HepG2 (cell line): ENCODE data around the gene THRA. TPM values are rescaled to one million over a fixed set of nuclear protein-coding genes. Genes with fewer than 3 reads are reported as not detected.

Source experiments
- KAT7 ChIP-seq: IDR thresholded peaks from 2 replicates; pipeline ENCODE4 v1.6.1; 2018; ENCODE audit warnings: borderline replicate concordance, missing compliant biosample characterization
- ZKSCAN5 ChIP-seq: sonication (generic); formaldehyde crosslinking; IDR thresholded peaks from 2 replicates; pipeline ENCODE4 v1.5.1; 2020; ENCODE audit warnings: mild to moderate bottlenecking, missing genetic modification reagents
- ZNF225 ChIP-seq: sonication (generic); formaldehyde crosslinking; IDR thresholded peaks from 2 replicates; pipeline ENCODE4 v1.4.0; 2020; ENCODE audit warnings: mild to moderate bottlenecking, missing genetic modification reagents
- polyA plus RNA-seq, 8 experiments: library from polyadenylated mRNA; depleted of rRNA in 3 of 8; stranded (reverse) in 7 of 8; unstranded in 1 of 8; fragments of >200 nt; fragmentation: Illumina TruSeq in 4 of 8; extraction: Trizol in 4 of 8; gene quantifications; 2 replicates each; pipeline versions ENCODE4 v1.2.1 to v1.2.3, GENCODE V29; 2011 to 2016; ENCODE audit warnings: low read depth in 4 of 8, missing spikeins in 1 of 8, mixed read lengths in 1 of 8; ENCODE audit not compliant: insufficient read depth in 1 of 8
- total RNA-seq, 5 experiments: library from RNA; depleted of rRNA; stranded (reverse); fragments of >200 nt; fragmentation: Illumina TruSeq; extraction: Trizol; gene quantifications; 2 replicates each; pipeline ENCODE4 v1.2.3, GENCODE V29; 2016; ENCODE audit warnings: low read depth in 1 of 5
- TF ChIP-seq, protein P1 (sequence below), 2 experiments: fragments of 450-650 bp in 1 of 2; sonication (generic) in 1 of 2; formaldehyde crosslinking in 1 of 2; IDR thresholded peaks; 2 replicates each; pipeline versions ENCODE4 v1.6.1 to v1.8.0; 2016 to 2022; ENCODE audit warnings: antibody characterized with exemption in 1 of 2, mild to moderate bottlenecking in 1 of 2, missing genetic modification reagents in 1 of 2
- TF ChIP-seq, protein P2 (sequence below): IDR thresholded peaks from 2 replicates; pipeline ENCODE4 v1.6.1; 2016; ENCODE audit warnings: low read depth
- TF ChIP-seq, protein P3 (sequence below): sonication (generic); formaldehyde crosslinking; IDR thresholded peaks from 2 replicates; pipeline ENCODE4 v1.4.0; 2020; ENCODE audit warnings: missing genetic modification reagents
- TF ChIP-seq, protein P4 (sequence below): sonication (generic); formaldehyde crosslinking; IDR thresholded peaks from 2 replicates; pipeline ENCODE4 v1.4.0; 2020; ENCODE audit warnings: missing genetic modification reagents, borderline replicate concordance

THRA gene
- total and polyA plus RNA-seq, 2 of the 13 experiments (the other 11 are each of a cell fraction or from before 2014, with no cell fraction given), result 8.0 to 9.9 TPM

DNA sequence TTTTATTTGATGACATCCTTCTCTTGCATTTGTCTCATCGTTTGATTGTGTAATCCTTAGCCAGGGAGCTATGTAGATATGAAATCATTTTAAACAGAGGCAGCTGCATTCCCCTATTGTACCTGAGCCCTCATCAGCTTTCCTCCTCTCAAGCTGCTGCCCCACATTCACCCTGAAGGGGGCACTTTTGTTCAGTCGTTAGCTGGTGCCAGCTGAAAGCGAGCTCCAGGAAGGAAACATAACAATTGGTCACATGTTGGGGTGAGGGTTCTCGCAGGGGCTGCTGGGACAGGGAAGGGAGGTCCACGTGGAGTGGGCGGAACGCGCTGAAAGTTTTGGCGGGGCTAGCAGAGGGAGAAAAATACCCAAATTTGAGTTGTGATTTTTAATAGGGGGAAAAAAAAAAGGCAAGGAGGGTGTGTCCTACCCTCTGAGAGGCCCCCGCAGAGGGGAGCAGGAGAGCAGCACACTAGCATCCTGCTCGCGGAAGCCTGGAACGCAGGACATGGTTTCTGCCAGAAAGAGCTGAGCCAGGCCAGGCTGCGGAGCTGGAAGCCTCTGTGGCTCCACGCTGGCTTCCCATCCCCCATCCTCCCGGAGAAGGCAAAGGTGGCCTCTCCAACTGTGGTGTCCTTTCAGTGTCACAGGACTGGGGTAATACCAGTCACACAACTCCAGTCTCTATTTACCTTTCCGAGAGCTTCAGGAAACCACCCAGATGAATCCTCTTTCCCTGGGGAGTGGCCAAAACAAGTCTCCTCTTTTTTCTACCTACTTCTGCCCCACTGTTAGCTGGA, 50.5 kb downstream of the THRA start (continued):
- TF ChIP-seq, protein P1, sequence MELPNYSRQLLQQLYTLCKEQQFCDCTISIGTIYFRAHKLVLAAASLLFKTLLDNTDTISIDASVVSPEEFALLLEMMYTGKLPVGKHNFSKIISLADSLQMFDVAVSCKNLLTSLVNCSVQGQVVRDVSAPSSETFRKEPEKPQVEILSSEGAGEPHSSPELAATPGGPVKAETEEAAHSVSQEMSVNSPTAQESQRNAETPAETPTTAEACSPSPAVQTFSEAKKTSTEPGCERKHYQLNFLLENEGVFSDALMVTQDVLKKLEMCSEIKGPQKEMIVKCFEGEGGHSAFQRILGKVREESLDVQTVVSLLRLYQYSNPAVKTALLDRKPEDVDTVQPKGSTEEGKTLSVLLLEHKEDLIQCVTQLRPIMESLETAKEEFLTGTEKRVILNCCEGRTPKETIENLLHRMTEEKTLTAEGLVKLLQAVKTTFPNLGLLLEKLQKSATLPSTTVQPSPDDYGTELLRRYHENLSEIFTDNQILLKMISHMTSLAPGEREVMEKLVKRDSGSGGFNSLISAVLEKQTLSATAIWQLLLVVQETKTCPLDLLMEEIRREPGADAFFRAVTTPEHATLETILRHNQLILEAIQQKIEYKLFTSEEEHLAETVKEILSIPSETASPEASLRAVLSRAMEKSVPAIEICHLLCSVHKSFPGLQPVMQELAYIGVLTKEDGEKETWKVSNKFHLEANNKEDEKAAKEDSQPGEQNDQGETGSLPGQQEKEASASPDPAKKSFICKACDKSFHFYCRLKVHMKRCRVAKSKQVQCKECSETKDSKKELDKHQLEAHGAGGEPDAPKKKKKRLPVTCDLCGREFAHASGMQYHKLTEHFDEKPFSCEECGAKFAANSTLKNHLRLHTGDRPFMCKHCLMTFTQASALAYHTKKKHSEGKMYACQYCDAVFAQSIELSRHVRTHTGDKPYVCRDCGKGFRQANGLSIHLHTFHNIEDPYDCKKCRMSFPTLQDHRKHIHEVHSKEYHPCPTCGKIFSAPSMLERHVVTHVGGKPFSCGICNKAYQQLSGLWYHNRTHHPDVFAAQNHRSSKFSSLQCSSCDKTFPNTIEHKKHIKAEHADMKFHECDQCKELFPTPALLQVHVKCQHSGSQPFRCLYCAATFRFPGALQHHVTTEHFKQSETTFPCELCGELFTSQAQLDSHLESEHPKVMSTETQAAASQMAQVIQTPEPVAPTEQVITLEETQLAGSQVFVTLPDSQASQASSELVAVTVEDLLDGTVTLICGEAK (IDR thresholded peaks at IDR 0.05), result no peak
- TF ChIP-seq, protein P1 (CRISPR knock-in tag; IDR thresholded peaks at IDR 0.05), result peak; percentile 73; the same call in 1 of the 2 replicates
- TF ChIP-seq, protein P2, sequence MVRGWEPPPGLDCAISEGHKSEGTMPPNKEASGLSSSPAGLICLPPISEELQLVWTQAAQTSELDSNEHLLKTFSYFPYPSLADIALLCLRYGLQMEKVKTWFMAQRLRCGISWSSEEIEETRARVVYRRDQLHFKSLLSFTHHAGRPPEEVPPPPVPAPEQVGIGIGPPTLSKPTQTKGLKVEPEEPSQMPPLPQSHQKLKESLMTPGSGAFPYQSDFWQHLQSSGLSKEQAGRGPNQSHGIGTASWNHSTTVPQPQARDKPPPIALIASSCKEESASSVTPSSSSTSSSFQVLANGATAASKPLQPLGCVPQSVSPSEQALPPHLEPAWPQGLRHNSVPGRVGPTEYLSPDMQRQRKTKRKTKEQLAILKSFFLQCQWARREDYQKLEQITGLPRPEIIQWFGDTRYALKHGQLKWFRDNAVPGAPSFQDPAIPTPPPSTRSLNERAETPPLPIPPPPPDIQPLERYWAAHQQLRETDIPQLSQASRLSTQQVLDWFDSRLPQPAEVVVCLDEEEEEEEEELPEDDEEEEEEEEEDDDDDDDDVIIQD, result peak; percentile 93
- TF ChIP-seq ZNF225 (CRISPR knock-in tag), result peak; percentile 89
- TF ChIP-seq ZKSCAN5, result no peak
- TF ChIP-seq, protein P3, sequence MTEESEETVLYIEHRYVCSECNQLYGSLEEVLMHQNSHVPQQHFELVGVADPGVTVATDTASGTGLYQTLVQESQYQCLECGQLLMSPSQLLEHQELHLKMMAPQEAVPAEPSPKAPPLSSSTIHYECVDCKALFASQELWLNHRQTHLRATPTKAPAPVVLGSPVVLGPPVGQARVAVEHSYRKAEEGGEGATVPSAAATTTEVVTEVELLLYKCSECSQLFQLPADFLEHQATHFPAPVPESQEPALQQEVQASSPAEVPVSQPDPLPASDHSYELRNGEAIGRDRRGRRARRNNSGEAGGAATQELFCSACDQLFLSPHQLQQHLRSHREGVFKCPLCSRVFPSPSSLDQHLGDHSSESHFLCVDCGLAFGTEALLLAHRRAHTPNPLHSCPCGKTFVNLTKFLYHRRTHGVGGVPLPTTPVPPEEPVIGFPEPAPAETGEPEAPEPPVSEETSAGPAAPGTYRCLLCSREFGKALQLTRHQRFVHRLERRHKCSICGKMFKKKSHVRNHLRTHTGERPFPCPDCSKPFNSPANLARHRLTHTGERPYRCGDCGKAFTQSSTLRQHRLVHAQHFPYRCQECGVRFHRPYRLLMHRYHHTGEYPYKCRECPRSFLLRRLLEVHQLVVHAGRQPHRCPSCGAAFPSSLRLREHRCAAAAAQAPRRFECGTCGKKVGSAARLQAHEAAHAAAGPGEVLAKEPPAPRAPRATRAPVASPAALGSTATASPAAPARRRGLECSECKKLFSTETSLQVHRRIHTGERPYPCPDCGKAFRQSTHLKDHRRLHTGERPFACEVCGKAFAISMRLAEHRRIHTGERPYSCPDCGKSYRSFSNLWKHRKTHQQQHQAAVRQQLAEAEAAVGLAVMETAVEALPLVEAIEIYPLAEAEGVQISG, result peak; percentile 89
- TF ChIP-seq, protein P4, sequence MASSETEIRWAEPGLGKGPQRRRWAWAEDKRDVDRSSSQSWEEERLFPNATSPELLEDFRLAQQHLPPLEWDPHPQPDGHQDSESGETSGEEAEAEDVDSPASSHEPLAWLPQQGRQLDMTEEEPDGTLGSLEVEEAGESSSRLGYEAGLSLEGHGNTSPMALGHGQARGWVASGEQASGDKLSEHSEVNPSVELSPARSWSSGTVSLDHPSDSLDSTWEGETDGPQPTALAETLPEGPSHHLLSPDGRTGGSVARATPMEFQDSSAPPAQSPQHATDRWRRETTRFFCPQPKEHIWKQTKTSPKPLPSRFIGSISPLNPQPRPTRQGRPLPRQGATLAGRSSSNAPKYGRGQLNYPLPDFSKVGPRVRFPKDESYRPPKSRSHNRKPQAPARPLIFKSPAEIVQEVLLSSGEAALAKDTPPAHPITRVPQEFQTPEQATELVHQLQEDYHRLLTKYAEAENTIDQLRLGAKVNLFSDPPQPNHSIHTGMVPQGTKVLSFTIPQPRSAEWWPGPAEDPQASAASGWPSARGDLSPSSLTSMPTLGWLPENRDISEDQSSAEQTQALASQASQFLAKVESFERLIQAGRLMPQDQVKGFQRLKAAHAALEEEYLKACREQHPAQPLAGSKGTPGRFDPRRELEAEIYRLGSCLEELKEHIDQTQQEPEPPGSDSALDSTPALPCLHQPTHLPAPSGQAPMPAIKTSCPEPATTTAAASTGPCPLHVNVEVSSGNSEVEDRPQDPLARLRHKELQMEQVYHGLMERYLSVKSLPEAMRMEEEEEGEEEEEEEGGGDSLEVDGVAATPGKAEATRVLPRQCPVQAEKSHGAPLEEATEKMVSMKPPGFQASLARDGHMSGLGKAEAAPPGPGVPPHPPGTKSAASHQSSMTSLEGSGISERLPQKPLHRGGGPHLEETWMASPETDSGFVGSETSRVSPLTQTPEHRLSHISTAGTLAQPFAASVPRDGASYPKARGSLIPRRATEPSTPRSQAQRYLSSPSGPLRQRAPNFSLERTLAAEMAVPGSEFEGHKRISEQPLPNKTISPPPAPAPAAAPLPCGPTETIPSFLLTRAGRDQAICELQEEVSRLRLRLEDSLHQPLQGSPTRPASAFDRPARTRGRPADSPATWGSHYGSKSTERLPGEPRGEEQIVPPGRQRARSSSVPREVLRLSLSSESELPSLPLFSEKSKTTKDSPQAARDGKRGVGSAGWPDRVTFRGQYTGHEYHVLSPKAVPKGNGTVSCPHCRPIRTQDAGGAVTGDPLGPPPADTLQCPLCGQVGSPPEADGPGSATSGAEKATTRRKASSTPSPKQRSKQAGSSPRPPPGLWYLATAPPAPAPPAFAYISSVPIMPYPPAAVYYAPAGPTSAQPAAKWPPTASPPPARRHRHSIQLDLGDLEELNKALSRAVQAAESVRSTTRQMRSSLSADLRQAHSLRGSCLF (CRISPR knock-in tag), result peak; percentile 53; the same call in 1 of the 2 replicates
- peak; percentile 54; the same call in 1 of the 2 replicates for TF ChIP-seq KAT7 (CRISPR knock-in tag)
